RKO (cell line): ENCODE results near the gene CNPY4.

Experiments used
- DNase-seq: peaks from one replicate; pipeline ENCODE4 v3.0.0-alpha.2; 2016; ENCODE audit warnings: low spot score

Gene CNPY4

GRCh38 chr7:100091411-100092181 is 27.8 kb upstream of the CNPY4 start:
- peak; percentile 88 for DNase-seq

DNA sequence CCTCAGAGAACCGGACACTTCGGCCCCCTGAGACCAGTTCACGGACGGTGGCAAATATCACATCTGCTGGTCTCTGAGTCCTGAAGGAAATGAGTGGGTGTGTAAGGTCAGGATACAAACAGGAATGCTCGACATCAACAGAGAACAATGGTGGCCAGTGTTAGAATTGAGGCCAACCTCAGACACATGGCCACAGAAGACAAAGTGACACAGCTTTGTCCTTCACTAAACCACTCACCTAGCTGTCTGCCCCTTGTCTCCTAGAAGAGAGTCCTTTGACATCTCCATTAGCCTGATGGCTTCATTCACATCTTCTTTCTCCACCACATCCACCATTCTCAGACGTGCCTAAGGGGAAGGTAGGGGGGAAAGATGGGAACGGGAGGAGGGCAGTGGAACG is 26.4 kb upstream of the CNPY4 start:
- no peak for DNase-seq

- no peak for DNase-seq
Measured at GRCh38 chr7:100093498-100093897, 25.9 kb upstream of the CNPY4 start.

- no peak for DNase-seq
Measured at GRCh38 chr7:100093925-100094486, 25.4 kb upstream of the CNPY4 start.

DNA sequence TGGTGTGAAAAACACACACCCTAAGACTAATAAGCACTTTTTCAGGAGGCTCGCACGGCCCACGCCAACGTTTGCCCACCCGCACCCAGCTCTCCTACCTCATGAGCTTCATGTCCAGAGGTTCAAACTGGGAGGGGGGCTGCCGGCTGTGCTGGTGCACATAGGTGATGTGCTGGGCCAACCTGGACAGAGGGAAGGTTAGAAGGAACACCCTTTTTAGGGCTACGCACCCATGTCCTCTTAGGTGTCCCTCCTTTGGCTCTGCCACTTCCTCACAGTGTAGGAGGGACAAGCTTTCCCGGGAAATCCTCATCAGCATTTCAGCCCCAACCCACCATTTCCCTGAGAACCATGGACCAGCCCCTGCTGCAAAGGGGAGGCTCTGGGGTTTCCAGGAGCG is 24.1 kb upstream of the CNPY4 start:
- no peak for DNase-seq

DNA sequence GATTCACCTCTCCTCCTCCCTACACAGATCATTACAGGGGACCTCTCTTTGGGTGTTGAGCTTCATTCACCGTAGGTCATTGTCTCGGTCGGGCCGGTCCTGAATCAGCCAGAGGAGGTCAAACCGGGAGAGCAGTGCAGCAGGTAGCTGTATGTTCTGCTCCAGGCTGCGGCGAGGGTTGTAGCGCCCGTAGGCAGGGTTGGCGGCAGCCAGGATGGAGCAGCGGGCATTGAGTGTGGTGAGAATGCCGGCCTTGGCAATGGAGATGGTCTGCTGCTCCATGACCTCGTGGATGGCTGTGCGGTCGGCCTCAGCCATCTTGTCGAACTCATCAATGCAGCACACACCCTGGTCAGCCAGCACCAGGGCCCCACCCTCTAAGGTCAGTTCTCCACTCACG is 23.7 kb upstream of the CNPY4 start:
- DNase-seq: no peak

- DNase-seq: no peak
Measured at GRCh38 chr7:100098913-100099312, 20.5 kb upstream of the CNPY4 start.

GRCh38 chr7:100099452-100099851 is 20.0 kb upstream of the CNPY4 start:
- DNase-seq: no peak

GRCh38 chr7:100100420-100101015 is 18.9 kb upstream of the CNPY4 start:
- DNase-seq: peak; percentile 95

GRCh38 chr7:100101016-100101862 is 18.2 kb upstream of the CNPY4 start, which contains the start of the genes AP4M1 and MCM7:
TSS of gene AP4M1 (plus strand) at chr7:100101643. CDS start at chr7:100101715, 72 bp downstream.
TSS of gene MCM7 (minus strand) at chr7:100101397. CDS start at chr7:100101294, 103 bp downstream.
- peak; percentile 100 for DNase-seq

GRCh38 chr7:100102950-100103840 is 16.2 kb upstream of the CNPY4 start:
- peak; percentile 58 for DNase-seq

DNA sequence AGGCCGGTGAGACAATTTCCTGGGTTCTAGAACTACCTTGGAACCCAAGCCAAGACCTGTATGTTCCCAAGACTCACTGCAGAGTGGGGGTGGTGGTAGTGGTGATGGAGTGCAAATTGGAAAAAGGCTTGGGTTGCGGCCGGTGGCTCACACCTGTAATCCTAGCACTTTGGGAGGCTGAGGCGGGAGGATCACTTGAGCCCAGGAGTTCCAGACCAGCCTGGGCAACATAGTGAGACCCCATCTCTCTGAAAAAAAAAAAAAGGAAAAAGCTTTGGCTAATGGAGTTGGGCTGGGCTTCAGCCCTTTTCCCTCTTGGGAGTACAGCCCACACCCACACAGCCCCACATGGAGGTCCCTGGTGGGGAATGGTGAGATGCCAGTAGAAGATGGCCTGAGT is 13.9 kb upstream of the CNPY4 start:
- DNase-seq: no peak

DNA sequence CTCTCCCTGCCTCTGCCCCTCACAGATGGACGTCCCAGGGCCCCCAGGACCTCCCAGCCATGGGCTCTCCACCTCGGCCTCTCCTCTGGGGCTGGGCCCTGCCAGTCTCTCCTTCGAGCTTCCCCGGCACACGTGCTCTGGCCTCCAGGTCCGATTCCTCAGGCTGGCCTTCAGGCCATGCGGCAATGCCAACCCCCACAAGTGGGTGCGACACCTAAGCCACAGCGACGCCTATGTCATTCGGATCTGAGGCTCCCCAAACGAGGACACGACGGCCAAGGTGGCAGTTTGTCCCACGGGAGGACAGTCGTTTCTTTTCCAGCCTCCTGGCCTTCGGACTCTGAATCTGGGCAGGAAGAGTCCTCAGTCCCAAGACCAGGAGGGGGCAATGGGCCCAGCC is 12.8 kb upstream of the CNPY4 start:
- DNase-seq: no peak

DNA sequence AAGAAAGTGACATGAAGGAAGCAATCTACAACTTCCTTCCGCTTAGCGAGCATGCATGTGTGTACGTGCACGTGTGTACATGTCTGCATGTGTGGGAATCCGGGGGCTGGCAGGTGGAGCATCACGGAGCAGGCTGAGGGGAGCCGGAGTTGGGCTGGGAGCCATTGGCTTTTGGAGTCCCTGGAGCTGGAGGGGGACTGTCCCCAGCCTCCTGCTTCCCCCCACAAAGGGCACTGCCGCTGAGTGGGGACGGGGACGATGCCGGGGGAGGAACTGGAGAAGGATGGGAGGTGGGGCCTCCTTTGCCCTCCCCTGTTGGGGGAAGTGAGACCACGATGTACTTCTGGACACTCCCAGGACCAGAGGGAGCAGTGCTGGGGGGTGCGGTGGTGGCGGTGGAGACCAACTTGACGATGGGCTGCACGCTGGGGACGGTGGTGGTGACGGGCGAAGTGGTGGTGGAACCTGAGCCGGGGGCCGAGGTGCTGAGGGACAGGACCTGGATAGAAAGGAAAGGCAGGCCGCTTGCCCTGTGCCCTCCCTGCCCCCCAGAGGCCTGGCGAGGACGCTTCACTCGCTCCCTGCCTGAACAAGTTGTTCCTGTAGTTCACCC is 12.2 kb upstream of the CNPY4 start:
- no peak for DNase-seq

DNA sequence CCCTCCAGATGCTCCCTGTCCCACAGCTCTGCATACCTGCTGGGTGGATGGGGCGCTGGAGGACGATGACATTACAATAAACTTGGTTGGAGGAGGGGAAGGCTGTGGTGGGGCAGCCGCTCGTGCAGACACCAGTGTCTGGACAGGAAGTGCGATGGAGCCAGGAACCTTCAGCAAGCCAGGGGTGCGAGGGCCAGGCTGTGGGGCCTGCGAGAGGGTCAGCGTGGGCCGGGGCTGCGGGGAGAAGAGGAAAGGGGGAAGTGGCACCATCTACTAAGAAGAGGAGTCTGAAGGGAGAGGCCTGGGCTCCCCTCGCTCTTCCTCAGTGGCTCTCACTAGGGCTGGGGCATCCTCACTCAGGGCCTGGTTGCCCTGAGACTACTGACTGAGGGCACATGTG is 11.5 kb upstream of the CNPY4 start:
- DNase-seq: no peak

GRCh38 chr7:100109521-100110163 is 9.8 kb upstream of the CNPY4 start:
- DNase-seq: no peak

DNA sequence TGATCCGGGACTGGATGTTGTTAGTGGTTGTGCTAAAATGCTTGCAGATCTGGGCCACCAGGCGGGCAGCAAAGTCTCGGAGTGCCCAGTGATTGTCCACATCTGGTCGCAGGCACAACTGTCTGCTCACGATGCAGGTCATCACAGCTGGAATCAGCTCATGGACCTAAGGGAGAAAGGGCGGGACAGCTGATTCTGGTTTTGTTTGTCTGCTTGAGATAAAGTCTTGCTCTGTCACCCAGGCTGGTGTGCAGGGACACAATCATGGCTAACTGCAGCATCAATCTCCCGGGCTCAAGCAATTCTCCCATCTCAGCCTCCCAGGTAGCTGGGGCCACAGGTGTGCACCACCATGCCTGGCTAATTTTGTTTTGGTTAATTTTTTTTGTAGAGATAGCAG is 8.3 kb upstream of the CNPY4 start:
- DNase-seq: no peak

DNA sequence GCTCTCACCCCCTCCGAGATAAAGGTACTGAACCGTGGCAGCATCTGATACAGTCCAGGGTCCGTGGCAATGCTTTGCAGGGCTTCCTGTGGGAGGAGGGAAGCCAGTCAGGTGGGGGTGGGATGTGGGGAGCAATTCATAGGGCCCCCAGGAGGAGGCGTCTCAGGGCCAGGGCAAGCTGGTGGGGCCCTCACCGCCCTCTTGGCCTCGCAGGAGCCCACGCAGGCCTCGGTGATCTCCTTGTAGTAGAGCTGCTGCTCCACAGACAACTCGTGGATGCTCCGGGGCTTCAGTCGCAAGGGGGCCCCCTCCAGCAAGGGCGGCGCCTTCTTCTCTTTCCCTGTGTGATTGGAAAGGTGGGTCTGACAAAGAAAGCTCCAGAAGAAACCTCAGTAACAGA is 7.5 kb upstream of the CNPY4 start:
- DNase-seq: no peak

GRCh38 chr7:100115026-100115425 is 4.4 kb upstream of the CNPY4 start:
- no peak for DNase-seq

GRCh38 chr7:100118388-100119071 is 904 bp upstream of the CNPY4 start:
- DNase-seq: peak; percentile 83
